Tibial nerve (tissue), 4 donors: ENCODE measurements around the gene SHPK.

Source experiments
- EP300 ChIP-seq, 2 donors: sonication (generic); formaldehyde crosslinking; IDR thresholded peaks; one replicate each; pipeline ENCODE4 v1.6.1; 2017; ENCODE audit warnings: antibody characterized with exemption in 2 of 2, mild to moderate bottlenecking in 1 of 2
- TF ChIP-seq, protein P1 (sequence below), 5 experiments: fragments of 200-600 bp in 3 of 5; fragments of 450-650 bp in 2 of 5; sonication (generic) in 3 of 5; IDR thresholded peaks; one replicate each; pipeline ENCODE4 v1.5.1; 2016 to 2019; ENCODE audit warnings: antibody characterized with exemption in 5 of 5, mild to moderate bottlenecking in 3 of 5, moderate library complexity in 2 of 5

DNA sequence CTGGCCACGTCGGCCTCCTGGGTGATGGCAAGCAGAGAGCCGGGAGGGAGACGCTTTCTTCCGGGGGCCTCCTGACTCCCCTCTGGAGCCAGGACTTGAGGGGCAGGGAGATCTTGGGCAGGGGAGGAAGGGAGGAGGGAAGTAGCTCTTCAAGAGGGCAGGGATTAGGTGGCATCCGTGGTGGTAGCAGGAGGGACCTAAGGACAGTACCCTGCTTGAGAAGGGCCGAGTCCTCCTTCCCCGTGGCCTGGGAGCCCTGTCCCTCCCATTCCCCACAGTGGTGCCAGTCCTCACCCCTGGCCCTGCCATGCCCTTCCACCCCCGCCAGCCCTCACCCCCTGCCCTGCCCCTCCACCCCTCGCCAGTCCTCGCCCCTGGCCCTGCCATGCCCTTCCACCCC lies 19.7 kb upstream of the SHPK start:
- TF ChIP-seq, protein P1, sequence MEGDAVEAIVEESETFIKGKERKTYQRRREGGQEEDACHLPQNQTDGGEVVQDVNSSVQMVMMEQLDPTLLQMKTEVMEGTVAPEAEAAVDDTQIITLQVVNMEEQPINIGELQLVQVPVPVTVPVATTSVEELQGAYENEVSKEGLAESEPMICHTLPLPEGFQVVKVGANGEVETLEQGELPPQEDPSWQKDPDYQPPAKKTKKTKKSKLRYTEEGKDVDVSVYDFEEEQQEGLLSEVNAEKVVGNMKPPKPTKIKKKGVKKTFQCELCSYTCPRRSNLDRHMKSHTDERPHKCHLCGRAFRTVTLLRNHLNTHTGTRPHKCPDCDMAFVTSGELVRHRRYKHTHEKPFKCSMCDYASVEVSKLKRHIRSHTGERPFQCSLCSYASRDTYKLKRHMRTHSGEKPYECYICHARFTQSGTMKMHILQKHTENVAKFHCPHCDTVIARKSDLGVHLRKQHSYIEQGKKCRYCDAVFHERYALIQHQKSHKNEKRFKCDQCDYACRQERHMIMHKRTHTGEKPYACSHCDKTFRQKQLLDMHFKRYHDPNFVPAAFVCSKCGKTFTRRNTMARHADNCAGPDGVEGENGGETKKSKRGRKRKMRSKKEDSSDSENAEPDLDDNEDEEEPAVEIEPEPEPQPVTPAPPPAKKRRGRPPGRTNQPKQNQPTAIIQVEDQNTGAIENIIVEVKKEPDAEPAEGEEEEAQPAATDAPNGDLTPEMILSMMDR (IDR thresholded peaks at IDR 0.05), result no peak
- TF ChIP-seq EP300 (IDR thresholded peaks at IDR 0.05), result no peak
